SU-DHL-6 (cell line): Measurements from ENCODE around the gene ZNF304.

ENCODE experiments used
- EZH2phosphoT487 ChIP-seq: fragments of 200-600 bp; sonication (generic), shearing (Covaris generic); conservative IDR thresholded peaks from 2 replicates; pipeline ENCODE4 v1.6.1; 2018; ENCODE audit warnings: mild to moderate bottlenecking, antibody characterized with exemption, low read length, moderate library complexity, mixed read lengths
- TF ChIP-seq, protein P1 (sequence below): fragments of 200-600 bp; sonication (generic); IDR thresholded peaks from one replicate; pipeline ENCODE4 v1.5.1; 2017; ENCODE audit warnings: antibody characterized with exemption, mild to moderate bottlenecking, low read length, moderate library complexity; ENCODE audit not compliant: insufficient read depth, poor library complexity, severe bottlenecking

- TF ChIP-seq, protein P1, sequence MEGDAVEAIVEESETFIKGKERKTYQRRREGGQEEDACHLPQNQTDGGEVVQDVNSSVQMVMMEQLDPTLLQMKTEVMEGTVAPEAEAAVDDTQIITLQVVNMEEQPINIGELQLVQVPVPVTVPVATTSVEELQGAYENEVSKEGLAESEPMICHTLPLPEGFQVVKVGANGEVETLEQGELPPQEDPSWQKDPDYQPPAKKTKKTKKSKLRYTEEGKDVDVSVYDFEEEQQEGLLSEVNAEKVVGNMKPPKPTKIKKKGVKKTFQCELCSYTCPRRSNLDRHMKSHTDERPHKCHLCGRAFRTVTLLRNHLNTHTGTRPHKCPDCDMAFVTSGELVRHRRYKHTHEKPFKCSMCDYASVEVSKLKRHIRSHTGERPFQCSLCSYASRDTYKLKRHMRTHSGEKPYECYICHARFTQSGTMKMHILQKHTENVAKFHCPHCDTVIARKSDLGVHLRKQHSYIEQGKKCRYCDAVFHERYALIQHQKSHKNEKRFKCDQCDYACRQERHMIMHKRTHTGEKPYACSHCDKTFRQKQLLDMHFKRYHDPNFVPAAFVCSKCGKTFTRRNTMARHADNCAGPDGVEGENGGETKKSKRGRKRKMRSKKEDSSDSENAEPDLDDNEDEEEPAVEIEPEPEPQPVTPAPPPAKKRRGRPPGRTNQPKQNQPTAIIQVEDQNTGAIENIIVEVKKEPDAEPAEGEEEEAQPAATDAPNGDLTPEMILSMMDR = no peak
- TF ChIP-seq EZH2phosphoT487 = no peak
Measured at GRCh38 chr19:57310792-57311191, 40.3 kb upstream of the ZNF304 start.
